Measurements from ENCODE around the gene LIN28B.
"Not testable (repeated sequence)": the region's sequence is repeated elsewhere in the genome, so short reads cannot be mapped to it uniquely, and the experiment has no call there.

LIN28B gene

GRCh38 chr6:104949206-104949605, 7.7 kb upstream of the LIN28B start:
- FAIRE-seq: no peak
- no peak for DNase-seq (ENCODE audit: insufficient read length, low spot score)
- TF ChIP-seq POLR2A (IDR thresholded peaks at IDR 0.05; ENCODE audit: low read depth, low read length): no peak

GRCh38 chr6:104951677-104952076, 5.2 kb upstream of the LIN28B start:
- TF ChIP-seq POLR2A (IDR thresholded peaks at IDR 0.05; ENCODE audit: low read depth, low read length): no peak
- DNase-seq (ENCODE audit: insufficient read length, low spot score): no peak
- FAIRE-seq: no peak

GRCh38 chr6:104952911-104953399, 4.0 kb upstream of the LIN28B start:
- no peak for TF ChIP-seq POLR2A (IDR thresholded peaks at IDR 0.05; ENCODE audit: low read depth, low read length)
- no peak for FAIRE-seq
- no peak for DNase-seq (ENCODE audit: insufficient read length, low spot score)

- not testable (repeated sequence) for FAIRE-seq; DNase-seq (ENCODE audit: insufficient read length, low spot score)
These were observed 3.3 kb upstream of the LIN28B start for GRCh38 chr6:104953400-104954189.

- DNase-seq (ENCODE audit: insufficient read length, low spot score) (no peak), FAIRE-seq (no peak)
- no peak for TF ChIP-seq POLR2A (IDR thresholded peaks at IDR 0.05; ENCODE audit: low read depth, low read length)
These were observed 2.6 kb upstream of the LIN28B start for GRCh38 chr6:104954190-104954797.

GRCh38 chr6:104955491-104955890, 1.4 kb upstream of the LIN28B start:
- no peak for TF ChIP-seq POLR2A (IDR thresholded peaks at IDR 0.05; ENCODE audit: low read depth, low read length)
- no peak for DNase-seq (ENCODE audit: insufficient read length, low spot score)
- FAIRE-seq: no peak

GRCh38 chr6:104955927-104956730, 778 bp upstream of the LIN28B start:
- FAIRE-seq (no peak), DNase-seq (ENCODE audit: insufficient read length, low spot score) (no peak)
- no peak for TF ChIP-seq POLR2A (IDR thresholded peaks at IDR 0.05; ENCODE audit: low read depth, low read length)

- TF ChIP-seq POLR2A (IDR thresholded peaks at IDR 0.05; ENCODE audit: low read depth, low read length): no peak
- FAIRE-seq (no peak), DNase-seq (ENCODE audit: insufficient read length, low spot score) (no peak)
These were observed 632 bp downstream of the LIN28B start for GRCh38 chr6:104957301-104958177.

GRCh38 chr6:104958178-104959025, 1.5 kb downstream of the LIN28B start:
- DNase-seq (ENCODE audit: insufficient read length, low spot score): no peak
- FAIRE-seq: no peak
- TF ChIP-seq POLR2A (IDR thresholded peaks at IDR 0.05; ENCODE audit: low read depth, low read length): no peak

- FAIRE-seq (no peak), DNase-seq (ENCODE audit: insufficient read length, low spot score) (no peak)
- no peak for TF ChIP-seq POLR2A (IDR thresholded peaks at IDR 0.05; ENCODE audit: low read depth, low read length)
These were observed 2.3 kb downstream of the LIN28B start for GRCh38 chr6:104959026-104959858.

GRCh38 chr6:104969108-104969507, 12.2 kb downstream of the LIN28B start:
- DNase-seq (ENCODE audit: insufficient read length, low spot score) (no peak), FAIRE-seq (no peak)
- no peak for TF ChIP-seq POLR2A (IDR thresholded peaks at IDR 0.05; ENCODE audit: low read depth, low read length)
